Measurements from ENCODE around the gene BLCAP.
"Not testable (repeated sequence)": the region's sequence is repeated elsewhere in the genome, so short reads cannot be mapped to it uniquely, and the experiment has no call there.

GRCh38 chr20:37472435-37472834 lies 55.2 kb downstream of the BLCAP start:
- TF ChIP-seq POLR2AphosphoS5 (IDR thresholded peaks at IDR 0.05; ENCODE audit: borderline replicate concordance, low read depth, low read length); EZH2 (IDR thresholded peaks at IDR 0.05); FOXP2 (optimal IDR thresholded peaks at IDR 0.05; ENCODE audit: control extremely low read depth, extremely low read length, insufficient read depth): not testable (repeated sequence)
